Hepatocyte (in vitro differentiated cells): ENCODE measurements around the gene SMTNL1.

Experiments
- CTCF ChIP-seq: fragments of 200-600 bp; sonication (generic); IDR thresholded peaks from 2 replicates; pipeline ENCODE4 v1.5.1; 2016; ENCODE audit warnings: antibody characterized with exemption, mild to moderate bottlenecking; ENCODE audit not compliant: poor library complexity
- EZH2 ChIP-seq: fragments of 200-600 bp; sonication (generic); IDR thresholded peaks from 2 replicates; pipeline ENCODE4 v1.6.1; 2016; ENCODE audit warnings: antibody characterized with exemption, mild to moderate bottlenecking, borderline replicate concordance
- EZH2phosphoT487 ChIP-seq: fragments of 200-600 bp; sonication (generic); IDR thresholded peaks from one replicate; pipeline ENCODE4 v1.6.1; 2018; ENCODE audit warnings: antibody characterized with exemption, mild to moderate bottlenecking, low read depth, moderate library complexity; ENCODE audit not compliant: unreplicated experiment, severe bottlenecking

GRCh38 chr11:57597916-57598830 lies 60.8 kb downstream of the SMTNL1 start:
- TF ChIP-seq CTCF: no peak
- TF ChIP-seq EZH2: no peak
- TF ChIP-seq EZH2phosphoT487: no peak
